ENCODE measurements around the gene ABCA6.

The ABCA6 gene

DNA sequence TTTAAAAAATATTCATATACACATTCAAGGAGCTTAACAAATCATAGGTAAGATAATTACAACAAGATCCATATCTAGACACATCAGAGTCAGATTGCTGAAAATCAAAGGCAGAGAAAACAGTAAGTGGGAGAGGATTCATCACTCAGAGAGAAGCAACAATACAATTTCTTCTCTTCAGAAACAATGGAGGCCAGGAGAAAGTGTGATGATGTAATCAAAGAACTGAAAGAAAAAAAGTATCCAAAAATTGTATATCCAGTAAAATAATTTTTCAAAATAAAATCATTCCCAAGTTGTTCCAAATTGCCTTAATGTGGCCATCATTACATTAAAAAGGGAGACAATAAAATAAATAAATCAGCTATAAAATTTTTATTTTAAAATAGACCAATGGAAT lies 17.7 kb upstream of the ABCA6 start:
- no peak overlapping the region for H3K4me3 ChIP-seq (ENCODE audit: low read length)
- DNase-seq (ENCODE audit: low read depth), result no peak
- TF ChIP-seq CTCF (conservative IDR thresholded peaks at IDR 0.05; ENCODE audit: low read depth, low read length), result no peak

DNA sequence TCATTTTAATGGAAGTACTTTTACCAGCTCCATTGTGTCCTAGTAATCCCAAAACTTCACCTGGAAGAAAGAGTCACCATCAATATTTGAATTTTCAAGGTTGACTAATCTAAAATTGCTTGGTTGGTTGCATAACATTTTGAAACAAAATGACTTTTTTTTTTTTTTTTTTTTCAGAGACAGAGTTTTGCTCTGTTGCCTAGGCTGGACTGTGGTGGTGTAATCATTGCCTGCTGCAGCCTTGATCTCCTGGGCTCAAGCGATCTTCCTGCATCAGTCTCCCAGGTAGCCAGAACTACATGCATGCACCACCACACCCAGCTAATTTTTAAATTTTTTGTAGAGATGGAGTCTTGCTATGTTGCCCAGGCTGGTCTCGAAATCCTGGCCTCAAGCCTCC lies 12.6 kb upstream of the ABCA6 start:
- no peak for TF ChIP-seq CTCF (conservative IDR thresholded peaks at IDR 0.05; ENCODE audit: low read depth, low read length)
- H3K4me3 ChIP-seq (ENCODE audit: low read length), result no peak overlapping the region
- no peak for DNase-seq (ENCODE audit: low read depth)

DNA sequence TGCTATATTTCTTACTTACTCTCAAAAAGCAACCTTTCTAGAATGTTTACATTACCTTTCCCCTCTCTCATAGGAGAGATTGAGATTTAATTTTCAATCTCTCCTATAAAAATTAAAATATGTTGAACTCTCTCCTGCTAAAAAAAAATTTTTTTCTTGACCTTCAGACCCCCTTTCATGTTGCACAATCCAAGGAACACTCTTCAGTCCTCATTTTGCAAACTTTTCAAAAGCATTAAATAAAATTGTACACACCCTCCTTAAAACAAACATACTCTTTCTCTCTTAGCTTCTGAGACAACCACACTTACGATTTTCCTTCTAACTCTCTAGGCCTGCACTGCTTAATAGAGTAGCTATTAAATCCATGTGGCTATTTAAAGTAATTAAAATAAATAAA lies 8.6 kb upstream of the ABCA6 start:
- H3K4me3 ChIP-seq (ENCODE audit: low read length), result no peak overlapping the region
- DNase-seq (ENCODE audit: low read depth), result no peak
- no peak for TF ChIP-seq CTCF (conservative IDR thresholded peaks at IDR 0.05; ENCODE audit: low read depth, low read length)

DNA sequence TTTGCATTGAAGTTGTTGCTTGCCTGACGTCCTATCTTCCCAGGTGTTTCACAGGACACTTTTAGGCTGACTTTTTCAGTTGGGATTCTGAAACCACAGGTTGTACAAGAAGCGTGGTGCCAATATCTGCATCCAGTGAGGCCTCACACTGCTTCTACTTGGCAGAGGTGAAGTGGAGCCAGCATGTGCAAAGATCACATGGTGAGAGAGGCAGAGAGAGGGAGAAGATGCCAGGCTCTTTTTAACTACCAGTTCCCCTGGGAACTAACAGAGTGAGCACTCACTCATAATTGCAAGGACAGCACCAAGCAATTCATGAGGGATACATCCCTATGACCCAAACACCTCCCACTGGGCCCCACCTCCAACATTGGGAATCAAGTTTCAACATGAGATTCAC lies 5.8 kb upstream of the ABCA6 start:
- no peak for DNase-seq (ENCODE audit: low read depth)
- no peak overlapping the region for H3K4me3 ChIP-seq (ENCODE audit: low read length)
- no peak for TF ChIP-seq CTCF (conservative IDR thresholded peaks at IDR 0.05; ENCODE audit: low read depth, low read length)

DNA sequence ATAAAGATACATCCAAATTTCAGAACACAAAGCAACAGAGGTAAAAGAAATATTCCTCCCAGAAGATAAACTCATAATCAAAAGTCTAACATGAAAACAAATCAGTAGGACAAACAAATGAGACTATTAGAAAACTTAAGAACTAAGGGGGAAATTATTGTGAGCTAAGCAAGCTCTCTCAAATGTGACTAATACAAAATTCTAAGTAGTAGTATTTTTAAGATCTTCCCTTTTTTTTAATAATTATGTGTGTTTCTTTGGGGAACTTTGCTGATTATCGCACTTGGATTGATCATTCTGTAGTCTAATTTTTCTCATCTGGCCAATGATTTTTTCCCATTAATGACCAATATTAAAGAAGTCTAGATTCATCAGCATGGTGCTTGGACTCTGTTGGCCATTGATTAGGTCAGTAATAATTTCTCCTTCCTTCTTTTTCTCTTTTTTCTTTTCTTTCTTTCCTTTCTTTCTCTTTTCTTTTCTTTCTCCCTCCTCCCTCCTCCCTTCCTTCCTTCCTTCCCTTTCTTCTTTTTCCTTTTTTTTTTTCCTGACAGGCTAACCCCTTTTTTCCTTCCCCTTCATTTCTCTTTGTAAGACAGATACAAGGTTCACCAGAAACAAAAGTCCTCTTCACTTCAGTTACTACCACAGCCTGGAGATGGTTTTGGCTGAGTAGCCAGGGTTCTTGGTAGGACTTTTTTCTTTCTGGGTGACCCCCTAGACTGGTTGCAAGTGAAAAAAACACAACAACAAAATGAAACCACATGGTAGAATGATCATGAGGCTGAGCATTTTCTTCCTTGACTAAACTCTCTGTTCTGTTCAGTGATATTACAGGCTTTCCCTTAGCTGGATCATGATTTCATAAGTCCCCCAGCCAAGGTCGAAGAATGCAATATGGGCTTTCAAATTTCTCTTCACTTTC lies 2.9 kb upstream of the ABCA6 start:
- no peak overlapping the region for H3K4me3 ChIP-seq (ENCODE audit: low read length)
- no peak for DNase-seq (ENCODE audit: low read depth)
- TF ChIP-seq CTCF (conservative IDR thresholded peaks at IDR 0.05; ENCODE audit: low read depth, low read length), result no peak

GRCh38 chr17:69143683-69144231 lies 2.1 kb upstream of the ABCA6 start:
- DNase-seq (ENCODE audit: low read depth), result no peak
- H3K4me3 ChIP-seq (ENCODE audit: low read length), result no peak overlapping the region
- TF ChIP-seq CTCF (conservative IDR thresholded peaks at IDR 0.05; ENCODE audit: low read depth, low read length), result no peak

DNA sequence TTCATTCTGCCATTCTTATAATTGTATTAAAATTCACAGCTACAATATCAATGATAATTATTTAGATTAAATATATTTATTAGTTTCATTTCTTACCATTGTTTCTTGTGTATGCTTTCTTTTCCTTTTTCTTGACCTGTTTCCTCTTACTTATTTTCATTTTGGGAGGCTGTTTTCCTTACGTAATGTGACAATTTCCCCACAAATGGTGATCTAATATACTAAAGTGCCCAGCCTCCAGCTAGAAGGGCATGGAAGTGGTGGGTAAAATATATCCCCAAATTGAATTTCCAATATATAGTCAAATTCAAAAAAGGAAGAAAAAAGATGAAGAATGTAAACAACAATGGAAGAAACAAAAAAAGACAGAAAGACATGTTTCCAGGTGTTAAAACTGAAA lies 1.5 kb upstream of the ABCA6 start:
- no peak for DNase-seq (ENCODE audit: low read depth)
- TF ChIP-seq CTCF (conservative IDR thresholded peaks at IDR 0.05; ENCODE audit: low read depth, low read length), result no peak
- H3K4me3 ChIP-seq (ENCODE audit: low read length), result no peak overlapping the region

All from retinal pigment epithelial cell (primary cell).